Activated T-helper 2 cell treated with anti-CD3 and anti-CD28 coated beads, Interferon-gamma antibody, Interleukin-2, Interleukin-4, amounts not matched to agents 10 μg/mL and 5 μg/mL and 100 μg/mL, durations not matched to agents 14 hours and 24 hours and 36 hours (primary cell): ENCODE results near the gene RASSF7. TPM values are rescaled to one million over a fixed set of nuclear protein-coding genes. Genes with fewer than 3 reads are reported as not detected.

ENCODE experiments used
- DNase-seq: peaks from one replicate; pipeline ENCODE4 v3.0.0; 2021; ENCODE audit warnings: low spot score
- H3K27ac Mint-ChIP-seq: one replicate; pipeline ENCODE4 v1.8.0; 2021; ENCODE audit warnings: mixed read lengths
- H3K27me3 Mint-ChIP-seq: one replicate; pipeline ENCODE4 v1.8.0; 2021; ENCODE audit warnings: low read depth, mixed read lengths
- H3K36me3 Mint-ChIP-seq: one replicate; pipeline ENCODE4 v1.8.0; 2021; ENCODE audit warnings: low read depth, mixed read lengths
- H3K4me1 Mint-ChIP-seq: one replicate; pipeline ENCODE4 v1.8.0; 2021; ENCODE audit warnings: low read depth, mixed read lengths
- H3K4me3 Mint-ChIP-seq: one replicate; pipeline ENCODE4 v1.8.0; 2021; ENCODE audit warnings: low read depth, mild to moderate bottlenecking, moderate library complexity, mixed read lengths
- H3K9me3 Mint-ChIP-seq: one replicate; pipeline ENCODE4 v1.8.0; 2021; ENCODE audit warnings: mixed read lengths
- intact Hi-C: fragments of 100-400 bp; cut with micrococcal nuclease; formaldehyde crosslinking; loops from one replicate; pipeline ENCODE4 v1.15.1; 2023
- total RNA-seq: library from RNA; stranded (reverse); gene quantifications from 2 replicates; pipeline ENCODE4 v1.2.3, GENCODE V29; 2022

Gene RASSF7
- total RNA-seq, 1 donor from 2014 or later, result 19.6 TPM

GRCh38 chr11:578276-579035 lies 17.7 kb downstream of the RASSF7 start:
- peak overlapping the region; percentile 93 for H3K4me3 Mint-ChIP-seq
- peaks cover 30% of the 10 kb centered on the region for H3K4me1 Mint-ChIP-seq
- no peak overlapping the region for H3K27ac Mint-ChIP-seq
- peaks cover 18% of the 10 kb centered on the region for H3K36me3 Mint-ChIP-seq
- no peak for DNase-seq
- no peaks in the 10 kb centered on the region for H3K9me3 Mint-ChIP-seq
- intact Hi-C loops, result loop anchor here (5.0 kb wide), 1 partner anchor 34 kb away; no protein-coding TSS in a partner anchor
- peaks cover 5% of the 10 kb centered on the region for H3K27me3 Mint-ChIP-seq

GRCh38 chr11:579830-580601 lies 19.2 kb downstream of the RASSF7 start:
- Mint-ChIP-seq H3K4me1 (peaks cover 20% of the 10 kb centered on the region), H3K27ac (no peak overlapping the region), H3K27me3 (peaks cover 2% of the 10 kb centered on the region), H3K9me3 (no peaks in the 10 kb centered on the region), H3K4me3 (no peak overlapping the region), H3K36me3 (peaks cover 25% of the 10 kb centered on the region)
- intact Hi-C loops, result loop anchor here (5.0 kb wide), 1 partner anchor 32 kb away; no protein-coding TSS in a partner anchor
- DNase-seq, result no peak

GRCh38 chr11:581342-581741 lies 20.6 kb downstream of the RASSF7 start:
- Mint-ChIP-seq H3K4me1 (peaks cover 21% of the 10 kb centered on the region), H3K9me3 (no peaks in the 10 kb centered on the region), H3K36me3 (peaks cover 30% of the 10 kb centered on the region), H3K27me3 (no peaks in the 10 kb centered on the region), H3K4me3 (peak overlapping the region; percentile 3), H3K27ac (no peak overlapping the region)
- DNase-seq, result no peak
- intact Hi-C loops, result no loop called here

- DNase-seq, result no peak
- no peak overlapping the region for H3K4me3 Mint-ChIP-seq
- H3K9me3 Mint-ChIP-seq, result no peaks in the 10 kb centered on the region
- intact Hi-C loops, result no loop called here
- H3K4me1 Mint-ChIP-seq, result peaks cover 23% of the 10 kb centered on the region
- H3K27me3 Mint-ChIP-seq, result no peaks in the 10 kb centered on the region
- no peak overlapping the region for H3K27ac Mint-ChIP-seq
- H3K36me3 Mint-ChIP-seq, result peaks cover 30% of the 10 kb centered on the region
Measured at GRCh38 chr11:581752-582151, 21.0 kb downstream of the RASSF7 start.

GRCh38 chr11:584287-584686 lies 23.5 kb downstream of the RASSF7 start:
- no peak overlapping the region for H3K4me3 Mint-ChIP-seq
- H3K9me3 Mint-ChIP-seq, result no peaks in the 10 kb centered on the region
- no peak overlapping the region for H3K27ac Mint-ChIP-seq
- intact Hi-C loops, result no loop called here
- H3K4me1 Mint-ChIP-seq, result peaks cover 24% of the 10 kb centered on the region
- no peaks in the 10 kb centered on the region for H3K27me3 Mint-ChIP-seq
- H3K36me3 Mint-ChIP-seq, result peaks cover 42% of the 10 kb centered on the region
- no peak for DNase-seq

GRCh38 chr11:586376-587316 lies 25.9 kb downstream of the RASSF7 start:
- intact Hi-C loops, result no loop called here
- DNase-seq, result no peak
- Mint-ChIP-seq H3K36me3 (peaks cover 54% of the 10 kb centered on the region), H3K27me3 (no peaks in the 10 kb centered on the region), H3K4me3 (no peak overlapping the region), H3K9me3 (no peaks in the 10 kb centered on the region), H3K4me1 (peaks cover 16% of the 10 kb centered on the region), H3K27ac (peak overlapping the region; percentile 93)

GRCh38 chr11:587546-587945 lies 26.8 kb downstream of the RASSF7 start:
- Mint-ChIP-seq H3K9me3 (no peaks in the 10 kb centered on the region), H3K4me1 (peaks cover 16% of the 10 kb centered on the region)

GRCh38 chr11:587978-588380 lies 27.2 kb downstream of the RASSF7 start:
- Mint-ChIP-seq H3K9me3 (no peaks in the 10 kb centered on the region), H3K27me3 (no peaks in the 10 kb centered on the region), H3K27ac (peak overlapping the region; percentile 93), H3K4me1 (peaks cover 16% of the 10 kb centered on the region), H3K4me3 (peak overlapping the region; percentile 60), H3K36me3 (peaks cover 56% of the 10 kb centered on the region)
- intact Hi-C loops, result no loop called here
- peak; percentile 60 for DNase-seq

More at GRCh38 chr11:587546-587945, 26.8 kb downstream of the RASSF7 start:
- no peak for DNase-seq
- intact Hi-C loops, result no loop called here
- H3K27me3 Mint-ChIP-seq, result no peaks in the 10 kb centered on the region
- peak overlapping the region; percentile 93 for H3K27ac Mint-ChIP-seq
- H3K4me3 Mint-ChIP-seq, result peak overlapping the region; percentile 21
- H3K36me3 Mint-ChIP-seq, result peaks cover 53% of the 10 kb centered on the region

- peaks cover 16% of the 10 kb centered on the region for H3K4me1 Mint-ChIP-seq
- intact Hi-C loops, result no loop called here
- H3K9me3 Mint-ChIP-seq, result no peaks in the 10 kb centered on the region
- H3K27ac Mint-ChIP-seq, result no peak overlapping the region
- H3K4me3 Mint-ChIP-seq, result no peak overlapping the region
- no peak for DNase-seq
- no peaks in the 10 kb centered on the region for H3K27me3 Mint-ChIP-seq
- H3K36me3 Mint-ChIP-seq, result peaks cover 64% of the 10 kb centered on the region
Measured at GRCh38 chr11:589798-590197, 29.0 kb downstream of the RASSF7 start.

GRCh38 chr11:590997-591396 lies 30.2 kb downstream of the RASSF7 start:
- Mint-ChIP-seq H3K4me1 (peaks cover 16% of the 10 kb centered on the region), H3K9me3 (no peaks in the 10 kb centered on the region), H3K27me3 (no peaks in the 10 kb centered on the region), H3K27ac (no peak overlapping the region), H3K36me3 (peaks cover 71% of the 10 kb centered on the region), H3K4me3 (no peak overlapping the region)
- no peak for DNase-seq
- intact Hi-C loops, result no loop called here

GRCh38 chr11:592501-592900 lies 31.7 kb downstream of the RASSF7 start:
- no peak overlapping the region for H3K27ac Mint-ChIP-seq
- H3K9me3 Mint-ChIP-seq, result no peaks in the 10 kb centered on the region
- no peaks in the 10 kb centered on the region for H3K27me3 Mint-ChIP-seq
- H3K4me3 Mint-ChIP-seq, result no peak overlapping the region
- H3K4me1 Mint-ChIP-seq, result peaks cover 7% of the 10 kb centered on the region
- DNase-seq, result no peak
- peaks cover 78% of the 10 kb centered on the region for H3K36me3 Mint-ChIP-seq
- intact Hi-C loops, result no loop called here

GRCh38 chr11:592918-593317 lies 32.1 kb downstream of the RASSF7 start:
- H3K4me1 Mint-ChIP-seq, result peaks cover 4% of the 10 kb centered on the region
- no peaks in the 10 kb centered on the region for H3K27me3 Mint-ChIP-seq
- H3K36me3 Mint-ChIP-seq, result peaks cover 73% of the 10 kb centered on the region
- H3K9me3 Mint-ChIP-seq, result no peaks in the 10 kb centered on the region
- H3K4me3 Mint-ChIP-seq, result no peak overlapping the region
- intact Hi-C loops, result no loop called here
- no peak for DNase-seq
- no peak overlapping the region for H3K27ac Mint-ChIP-seq
